GM12864 (cell line): ENCODE results near the gene SOX6.
"Not testable (repeated sequence)": the region's sequence is repeated elsewhere in the genome, so short reads cannot be mapped to it uniquely, and the experiment has no call there.

Experiments
- DNase-seq: peaks from one replicate; pipeline ENCODE4 v3.0.0-alpha.2; 2011; ENCODE audit warnings: low read depth
- H3K4me3 ChIP-seq: 2 replicates; pipeline ENCODE4 v1.5.1; 2011; ENCODE audit warnings: mild to moderate bottlenecking, low read depth, low read length, control low read depth
- CTCF ChIP-seq: IDR thresholded peaks from 2 replicates; pipeline ENCODE4 v1.5.1; 2011; ENCODE audit warnings: low read depth, mild to moderate bottlenecking, moderate library complexity, low read length, control low read depth, inconsistent platforms; ENCODE audit errors: missing control alignments

SOX6 gene

GRCh38 chr11:16037179-16037578, 319.2 kb downstream of the SOX6 start:
- no peak for TF ChIP-seq CTCF
- no peak overlapping the region for H3K4me3 ChIP-seq
- DNase-seq, result no peak

GRCh38 chr11:16036218-16036617, 320.1 kb downstream of the SOX6 start:
- H3K4me3 ChIP-seq, result no peak overlapping the region
- TF ChIP-seq CTCF, result no peak
- no peak for DNase-seq

GRCh38 chr11:16034074-16034473, 322.3 kb downstream of the SOX6 start:
- DNase-seq, result no peak
- TF ChIP-seq CTCF, result no peak
- no peak overlapping the region for H3K4me3 ChIP-seq

- TF ChIP-seq CTCF, result no peak
- H3K4me3 ChIP-seq, result no peak overlapping the region
- DNase-seq, result no peak
Observed at GRCh38 chr11:16032974-16033373, 323.4 kb downstream of the SOX6 start.

- no peak for DNase-seq
- H3K4me3 ChIP-seq, result no peak overlapping the region
- TF ChIP-seq CTCF, result no peak
Observed at GRCh38 chr11:16031210-16031609, 325.1 kb downstream of the SOX6 start.

GRCh38 chr11:16030664-16031063, 325.7 kb downstream of the SOX6 start:
- H3K4me3 ChIP-seq, result no peak overlapping the region
- no peak for TF ChIP-seq CTCF
- DNase-seq, result no peak

GRCh38 chr11:16029151-16029550, 327.2 kb downstream of the SOX6 start:
- not testable (repeated sequence) for H3K4me3 ChIP-seq, DNase-seq

GRCh38 chr11:16028419-16028818, 327.9 kb downstream of the SOX6 start:
- H3K4me3 ChIP-seq, result no peak overlapping the region
- no peak for DNase-seq
- no peak for TF ChIP-seq CTCF
